ENCODE results near the gene FREM1.

The FREM1 gene

DNA sequence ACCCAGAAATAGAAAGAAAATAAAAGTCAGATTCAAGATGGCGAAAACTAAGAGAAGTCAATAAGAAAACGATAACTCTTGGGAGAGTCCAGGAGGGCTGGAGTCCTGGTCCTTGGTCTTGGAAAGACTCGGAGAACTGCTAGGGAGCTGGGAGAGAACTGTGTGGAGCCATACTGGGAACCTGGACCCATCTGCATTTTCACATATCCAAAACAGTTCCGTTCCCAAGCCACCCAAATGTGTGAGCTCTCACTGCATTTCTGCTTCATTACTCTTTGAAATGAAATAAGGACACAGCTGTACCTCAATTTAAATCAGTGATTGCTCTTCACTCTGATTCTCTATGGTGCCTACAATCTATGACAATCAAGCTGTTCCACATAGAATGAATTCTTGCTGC, 119.6 kb downstream of the FREM1 start:
- Histone ChIP-seq H4K20me1 (ENCODE audit: low read depth, low read length) (no peaks in the 10 kb centered on the region), H3K79me2 (ENCODE audit: insufficient read depth, low read length) (no peaks in the 10 kb centered on the region), H3K4me2 (ENCODE audit: low read depth, low read length, poor library complexity, severe bottlenecking) (no peak overlapping the region), H3K27me3 (ENCODE audit: low read length) (no peaks in the 10 kb centered on the region), H3K9me3 (ENCODE audit: insufficient read depth, low read length) (no peaks in the 10 kb centered on the region), H3K36me3 (ENCODE audit: low read length) (no peaks in the 10 kb centered on the region), H2AFZ (ENCODE audit: low read depth, low read length, severe bottlenecking) (no peak overlapping the region), H3K4me3 (ENCODE audit: insufficient read depth, low read length, poor library complexity, severe bottlenecking) (no peak overlapping the region), H3K27ac (ENCODE audit: low read depth, low read length) (no peak overlapping the region), H3F3A (ENCODE audit: insufficient read depth) (no peaks in the 10 kb centered on the region), H3K9ac (ENCODE audit: low read length) (no peak overlapping the region), H3K9me2 (replicated peaks; ENCODE audit: insufficient read depth, low read length) (no peaks in the 10 kb centered on the region)
- TF ChIP-seq, protein P1, sequence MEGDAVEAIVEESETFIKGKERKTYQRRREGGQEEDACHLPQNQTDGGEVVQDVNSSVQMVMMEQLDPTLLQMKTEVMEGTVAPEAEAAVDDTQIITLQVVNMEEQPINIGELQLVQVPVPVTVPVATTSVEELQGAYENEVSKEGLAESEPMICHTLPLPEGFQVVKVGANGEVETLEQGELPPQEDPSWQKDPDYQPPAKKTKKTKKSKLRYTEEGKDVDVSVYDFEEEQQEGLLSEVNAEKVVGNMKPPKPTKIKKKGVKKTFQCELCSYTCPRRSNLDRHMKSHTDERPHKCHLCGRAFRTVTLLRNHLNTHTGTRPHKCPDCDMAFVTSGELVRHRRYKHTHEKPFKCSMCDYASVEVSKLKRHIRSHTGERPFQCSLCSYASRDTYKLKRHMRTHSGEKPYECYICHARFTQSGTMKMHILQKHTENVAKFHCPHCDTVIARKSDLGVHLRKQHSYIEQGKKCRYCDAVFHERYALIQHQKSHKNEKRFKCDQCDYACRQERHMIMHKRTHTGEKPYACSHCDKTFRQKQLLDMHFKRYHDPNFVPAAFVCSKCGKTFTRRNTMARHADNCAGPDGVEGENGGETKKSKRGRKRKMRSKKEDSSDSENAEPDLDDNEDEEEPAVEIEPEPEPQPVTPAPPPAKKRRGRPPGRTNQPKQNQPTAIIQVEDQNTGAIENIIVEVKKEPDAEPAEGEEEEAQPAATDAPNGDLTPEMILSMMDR (IDR thresholded peaks at IDR 0.05; ENCODE audit: insufficient read depth, low read length, poor library complexity, severe bottlenecking): no peak
- no peak for TF ChIP-seq EZH2phosphoT487 (conservative IDR thresholded peaks at IDR 0.05; ENCODE audit: low read length)

DNA sequence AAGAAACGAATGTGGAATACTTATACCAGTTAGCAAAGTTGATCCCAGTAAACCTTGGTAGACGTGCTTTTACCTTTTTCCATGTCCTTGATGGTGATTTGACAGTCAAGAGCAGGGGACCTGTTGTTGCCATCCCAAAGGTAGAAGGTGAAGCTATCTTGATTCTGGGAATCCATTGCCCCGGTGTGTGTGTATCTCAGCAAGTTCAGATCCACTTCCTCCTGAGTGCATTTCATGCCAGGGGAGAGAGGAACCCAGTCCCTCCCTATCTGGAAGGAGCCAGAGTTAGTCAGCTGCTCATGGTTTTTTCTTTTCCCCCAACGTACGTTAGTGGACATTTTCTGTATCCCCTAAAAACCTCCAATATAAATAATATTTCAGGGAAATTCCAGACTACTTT, 121.4 kb downstream of the FREM1 start:
- no peak overlapping the region for H3K4me3 ChIP-seq (ENCODE audit: insufficient read depth, low read length, poor library complexity, severe bottlenecking)
- no peak overlapping the region for H2AFZ ChIP-seq (ENCODE audit: low read depth, low read length, severe bottlenecking)
- no peaks in the 10 kb centered on the region for H4K20me1 ChIP-seq (ENCODE audit: low read depth, low read length)
- no peaks in the 10 kb centered on the region for H3K27me3 ChIP-seq (ENCODE audit: low read length)
- H3K79me2 ChIP-seq (ENCODE audit: insufficient read depth, low read length): no peaks in the 10 kb centered on the region
- H3F3A ChIP-seq (ENCODE audit: insufficient read depth): no peaks in the 10 kb centered on the region
- H3K4me2 ChIP-seq (ENCODE audit: low read depth, low read length, poor library complexity, severe bottlenecking): no peak overlapping the region
- no peaks in the 10 kb centered on the region for H3K36me3 ChIP-seq (ENCODE audit: low read length)
- H3K27ac ChIP-seq (ENCODE audit: low read depth, low read length): no peak overlapping the region
- no peaks in the 10 kb centered on the region for H3K9me2 ChIP-seq (replicated peaks; ENCODE audit: insufficient read depth, low read length)
- H3K9me3 ChIP-seq (ENCODE audit: insufficient read depth, low read length): no peaks in the 10 kb centered on the region
- H3K9ac ChIP-seq (ENCODE audit: low read length): no peak overlapping the region
- no peak for TF ChIP-seq EZH2phosphoT487 (conservative IDR thresholded peaks at IDR 0.05; ENCODE audit: low read length)
- TF ChIP-seq, protein P1 (IDR thresholded peaks at IDR 0.05; ENCODE audit: insufficient read depth, low read length, poor library complexity, severe bottlenecking): no peak

DNA sequence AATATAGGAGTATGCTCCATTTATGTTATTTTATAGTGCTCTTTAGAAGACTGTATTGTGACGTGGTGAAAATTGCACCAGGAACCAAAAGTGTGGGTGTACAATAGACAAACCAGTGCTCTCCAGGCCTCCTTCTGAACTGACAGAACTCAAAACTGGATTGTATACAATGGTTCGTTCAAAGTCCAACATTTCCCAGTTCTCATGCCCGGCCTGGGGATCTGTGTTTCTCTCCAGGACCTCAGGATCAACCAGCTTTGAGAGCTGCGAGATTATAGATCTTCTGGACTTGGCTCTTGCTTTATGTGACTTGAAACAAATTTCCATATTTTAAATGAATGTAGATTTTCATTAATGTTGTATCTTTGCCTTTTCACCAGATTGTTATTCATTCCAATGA, 126.9 kb downstream of the FREM1 start:
- no peak overlapping the region for H3K4me2 ChIP-seq (ENCODE audit: low read depth, low read length, poor library complexity, severe bottlenecking)
- H3K79me2 ChIP-seq (ENCODE audit: insufficient read depth, low read length): no peaks in the 10 kb centered on the region
- no peak overlapping the region for H3K27ac ChIP-seq (ENCODE audit: low read depth, low read length)
- no peak overlapping the region for H3K9ac ChIP-seq (ENCODE audit: low read length)
- H3K36me3 ChIP-seq (ENCODE audit: low read length): no peaks in the 10 kb centered on the region
- H3F3A ChIP-seq (ENCODE audit: insufficient read depth): no peaks in the 10 kb centered on the region
- H3K9me3 ChIP-seq (ENCODE audit: insufficient read depth, low read length): no peaks in the 10 kb centered on the region
- no peaks in the 10 kb centered on the region for H4K20me1 ChIP-seq (ENCODE audit: low read depth, low read length)
- no peaks in the 10 kb centered on the region for H3K9me2 ChIP-seq (replicated peaks; ENCODE audit: insufficient read depth, low read length)
- no peak overlapping the region for H3K4me3 ChIP-seq (ENCODE audit: insufficient read depth, low read length, poor library complexity, severe bottlenecking)
- TF ChIP-seq EZH2phosphoT487 (conservative IDR thresholded peaks at IDR 0.05; ENCODE audit: low read length): no peak
- TF ChIP-seq, protein P1 (IDR thresholded peaks at IDR 0.05; ENCODE audit: insufficient read depth, low read length, poor library complexity, severe bottlenecking): no peak
- no peak overlapping the region for H2AFZ ChIP-seq (ENCODE audit: low read depth, low read length, severe bottlenecking)
- no peaks in the 10 kb centered on the region for H3K27me3 ChIP-seq (ENCODE audit: low read length)

Data from SU-DHL-6 (cell line).